Activated naive CD4-positive, alpha-beta T cell treated with anti-CD3 and anti-CD28 coated beads, Interleukin-2, amount 50 U/mL, for 24 hours (primary cell): ENCODE data around the gene CCND3.

Source experiments
- H3K27ac Mint-ChIP-seq: one replicate; pipeline ENCODE4 v1.8.0; 2021; ENCODE audit warnings: mild to moderate bottlenecking, mixed read lengths
- H3K27me3 Mint-ChIP-seq: one replicate; pipeline ENCODE4 v1.8.0; 2021; ENCODE audit warnings: mixed read lengths
- H3K36me3 Mint-ChIP-seq: one replicate; pipeline ENCODE4 v1.8.0; 2021; ENCODE audit warnings: mixed read lengths
- H3K4me1 Mint-ChIP-seq: one replicate; pipeline ENCODE4 v1.8.0; 2021; ENCODE audit warnings: mixed read lengths
- H3K4me3 Mint-ChIP-seq: one replicate; pipeline ENCODE4 v1.8.0; 2021; ENCODE audit warnings: mild to moderate bottlenecking, mixed read lengths
- H3K9me3 Mint-ChIP-seq: one replicate; pipeline ENCODE4 v1.8.0; 2021; ENCODE audit warnings: mixed read lengths

CCND3 gene

GRCh38 chr6:41937861-41938574 is 3.6 kb downstream of the CCND3 start:
- H3K4me1 Mint-ChIP-seq = peaks cover 67% of the 10 kb centered on the region
- H3K27ac Mint-ChIP-seq = peak overlapping the region; percentile 96
- no peaks in the 10 kb centered on the region for H3K27me3 Mint-ChIP-seq
- peaks cover 31% of the 10 kb centered on the region for H3K36me3 Mint-ChIP-seq
- H3K9me3 Mint-ChIP-seq = no peaks in the 10 kb centered on the region
- peak overlapping the region; percentile 91 for H3K4me3 Mint-ChIP-seq

GRCh38 chr6:41937472-41937860 is 4.1 kb downstream of the CCND3 start:
- H3K4me1 Mint-ChIP-seq = peaks cover 66% of the 10 kb centered on the region
- no peaks in the 10 kb centered on the region for H3K9me3 Mint-ChIP-seq
- H3K36me3 Mint-ChIP-seq = peaks cover 33% of the 10 kb centered on the region
- no peaks in the 10 kb centered on the region for H3K27me3 Mint-ChIP-seq
- peak overlapping the region; percentile 91 for H3K4me3 Mint-ChIP-seq
- peak overlapping the region; percentile 81 for H3K27ac Mint-ChIP-seq

- H3K27me3 Mint-ChIP-seq = no peaks in the 10 kb centered on the region
- H3K4me3 Mint-ChIP-seq = peak overlapping the region; percentile 88
- H3K36me3 Mint-ChIP-seq = peaks cover 33% of the 10 kb centered on the region
- peak overlapping the region; percentile 94 for H3K27ac Mint-ChIP-seq
- H3K4me1 Mint-ChIP-seq = peaks cover 60% of the 10 kb centered on the region
- H3K9me3 Mint-ChIP-seq = no peaks in the 10 kb centered on the region
These were observed 5.4 kb downstream of the CCND3 start for GRCh38 chr6:41936073-41936837.

- peak overlapping the region; percentile 88 for H3K4me3 Mint-ChIP-seq
- no peaks in the 10 kb centered on the region for H3K9me3 Mint-ChIP-seq
- H3K4me1 Mint-ChIP-seq = peaks cover 60% of the 10 kb centered on the region
- peaks cover 33% of the 10 kb centered on the region for H3K36me3 Mint-ChIP-seq
- peak overlapping the region; percentile 94 for H3K27ac Mint-ChIP-seq
- no peaks in the 10 kb centered on the region for H3K27me3 Mint-ChIP-seq
These were observed 5.9 kb downstream of the CCND3 start for GRCh38 chr6:41935685-41936072.

- H3K36me3 Mint-ChIP-seq = peaks cover 33% of the 10 kb centered on the region
- no peaks in the 10 kb centered on the region for H3K27me3 Mint-ChIP-seq
- peak overlapping the region; percentile 61 for H3K27ac Mint-ChIP-seq
- peaks cover 60% of the 10 kb centered on the region for H3K4me1 Mint-ChIP-seq
- H3K9me3 Mint-ChIP-seq = no peaks in the 10 kb centered on the region
- peak overlapping the region; percentile 11 for H3K4me3 Mint-ChIP-seq
These were observed 6.4 kb downstream of the CCND3 start for GRCh38 chr6:41935193-41935574.

- Mint-ChIP-seq H3K27me3 (no peaks in the 10 kb centered on the region), H3K36me3 (peaks cover 28% of the 10 kb centered on the region), H3K4me1 (peaks cover 55% of the 10 kb centered on the region), H3K27ac (peak overlapping the region; percentile 61), H3K9me3 (no peaks in the 10 kb centered on the region), H3K4me3 (peak overlapping the region; percentile 6)
These were observed 7.1 kb downstream of the CCND3 start for GRCh38 chr6:41934278-41935192.

GRCh38 chr6:41932378-41932777 is 9.2 kb downstream of the CCND3 start:
- H3K27ac Mint-ChIP-seq = peak overlapping the region; percentile 93
- peaks cover 43% of the 10 kb centered on the region for H3K4me1 Mint-ChIP-seq
- peaks cover 20% of the 10 kb centered on the region for H3K36me3 Mint-ChIP-seq
- H3K4me3 Mint-ChIP-seq = no peak overlapping the region
- H3K9me3 Mint-ChIP-seq = no peaks in the 10 kb centered on the region
- H3K27me3 Mint-ChIP-seq = no peaks in the 10 kb centered on the region

- H3K4me1 Mint-ChIP-seq = peaks cover 37% of the 10 kb centered on the region
- H3K4me3 Mint-ChIP-seq = no peak overlapping the region
These were observed 9.8 kb downstream of the CCND3 start for GRCh38 chr6:41931792-41932191.

GRCh38 chr6:41929924-41930323 is 11.7 kb downstream of the CCND3 start:
- Mint-ChIP-seq H3K4me3 (no peak overlapping the region), H3K27ac (no peak overlapping the region), H3K4me1 (peaks cover 26% of the 10 kb centered on the region), H3K36me3 (peaks cover 16% of the 10 kb centered on the region), H3K27me3 (no peaks in the 10 kb centered on the region), H3K9me3 (no peaks in the 10 kb centered on the region)

More at GRCh38 chr6:41931792-41932191, 9.8 kb downstream of the CCND3 start:
- H3K9me3 Mint-ChIP-seq = no peaks in the 10 kb centered on the region
- H3K27me3 Mint-ChIP-seq = no peaks in the 10 kb centered on the region
- H3K36me3 Mint-ChIP-seq = peaks cover 17% of the 10 kb centered on the region
- peak overlapping the region; percentile 20 for H3K27ac Mint-ChIP-seq

GRCh38 chr6:41927253-41927652 is 14.4 kb downstream of the CCND3 start:
- no peak overlapping the region for H3K4me3 Mint-ChIP-seq
- H3K36me3 Mint-ChIP-seq = peaks cover 25% of the 10 kb centered on the region

GRCh38 chr6:41922154-41922553 is 19.5 kb downstream of the CCND3 start:
- Mint-ChIP-seq H3K27ac (peak overlapping the region; percentile 100), H3K9me3 (no peaks in the 10 kb centered on the region), H3K27me3 (no peaks in the 10 kb centered on the region), H3K4me3 (peak overlapping the region; percentile 100), H3K36me3 (peaks cover 22% of the 10 kb centered on the region), H3K4me1 (peaks cover 50% of the 10 kb centered on the region)

More at GRCh38 chr6:41927253-41927652, 14.4 kb downstream of the CCND3 start:
- Mint-ChIP-seq H3K9me3 (no peaks in the 10 kb centered on the region), H3K27me3 (no peaks in the 10 kb centered on the region), H3K27ac (peak overlapping the region; percentile 59), H3K4me1 (peaks cover 37% of the 10 kb centered on the region)

- no peaks in the 10 kb centered on the region for H3K9me3 Mint-ChIP-seq
- H3K4me3 Mint-ChIP-seq = peak overlapping the region; percentile 100
- H3K27ac Mint-ChIP-seq = peak overlapping the region; percentile 100
- no peaks in the 10 kb centered on the region for H3K27me3 Mint-ChIP-seq
- H3K36me3 Mint-ChIP-seq = peaks cover 22% of the 10 kb centered on the region
- peaks cover 50% of the 10 kb centered on the region for H3K4me1 Mint-ChIP-seq
These were observed 20.0 kb downstream of the CCND3 start for GRCh38 chr6:41921712-41921998.

- no peaks in the 10 kb centered on the region for H3K9me3 Mint-ChIP-seq
- peaks cover 24% of the 10 kb centered on the region for H3K36me3 Mint-ChIP-seq
- H3K27ac Mint-ChIP-seq = peak within 1 kb of the TSS; percentile 100
- H3K27me3 Mint-ChIP-seq = no peaks in the 10 kb centered on the region
- H3K4me3 Mint-ChIP-seq = peak within 1 kb of the TSS; percentile 100
- peaks cover 49% of the 10 kb centered on the region for H3K4me1 Mint-ChIP-seq
These were observed 20.5 kb downstream of the CCND3 start, which contains the start of the genes BYSL and MED20 for GRCh38 chr6:41920921-41921711. Gene BYSL (plus strand): TSS chr6:41921499. CDS start chr6:41921563, 64 bp downstream. Gene MED20 (minus strand): TSS chr6:41921139. CDS start chr6:41921018, 121 bp downstream.

GRCh38 chr6:41917528-41917927 is 24.1 kb downstream of the CCND3 start:
- Mint-ChIP-seq H3K9me3 (no peaks in the 10 kb centered on the region), H3K4me3 (no peak overlapping the region), H3K36me3 (peaks cover 13% of the 10 kb centered on the region), H3K27me3 (no peaks in the 10 kb centered on the region), H3K27ac (no peak overlapping the region), H3K4me1 (peaks cover 37% of the 10 kb centered on the region)
